Nucleus accumbens (tissue), 56 donors: ENCODE results near the gene IL19.
"Not testable (repeated sequence)": the region's sequence is repeated elsewhere in the genome, so short reads cannot be mapped to it uniquely, and the experiment has no call there.

Source experiments
- DNase-seq, 56 donors: peaks; one replicate each; lab custom pipeline; 2025; lab: John Stamatoyannopoulos, UW

The IL19 gene

GRCh38 chr1:206852662-206853061 lies 82.1 kb downstream of the IL19 start:
- not testable (repeated sequence) for DNase-seq

- not testable (repeated sequence) for DNase-seq
Observed at GRCh38 chr1:206853696-206854095, 83.1 kb downstream of the IL19 start.

GRCh38 chr1:206854401-206855129 lies 84.0 kb downstream of the IL19 start:
- no peak for DNase-seq

GRCh38 chr1:206855859-206856258 lies 85.3 kb downstream of the IL19 start:
- no peak for DNase-seq

- DNase-seq = no peak
Observed at GRCh38 chr1:206856674-206857464, 86.3 kb downstream of the IL19 start.

GRCh38 chr1:206859082-206859521 lies 88.5 kb downstream of the IL19 start:
- peak in 2 of 56 donors; percentile 4 for DNase-seq

GRCh38 chr1:206860165-206860564 lies 89.6 kb downstream of the IL19 start:
- DNase-seq = no peak

- DNase-seq = no peak
Observed at GRCh38 chr1:206863266-206863665, 92.7 kb downstream of the IL19 start.

- DNase-seq = peak in 25 of 56 donors; percentile 1 to 59 (median 15)
Observed at GRCh38 chr1:206864939-206865671, 94.5 kb downstream of the IL19 start, which contains the start of gene IL20. TSS of gene IL20 (plus strand) at chr1:206865623. CDS start at chr1:206865853, 230 bp downstream.

- DNase-seq = no peak
Observed at GRCh38 chr1:206866062-206866461, 95.5 kb downstream of the IL19 start.

GRCh38 chr1:206867239-206867638 lies 96.7 kb downstream of the IL19 start:
- no peak for DNase-seq

GRCh38 chr1:206867716-206868115 lies 97.1 kb downstream of the IL19 start:
- no peak for DNase-seq

- no peak for DNase-seq
Observed at GRCh38 chr1:206868264-206868663, 97.7 kb downstream of the IL19 start.

- DNase-seq = no peak
Observed at GRCh38 chr1:206872139-206872538, 101.6 kb downstream of the IL19 start.

GRCh38 chr1:206873603-206874188 lies 103.1 kb downstream of the IL19 start:
- DNase-seq = no peak

- no peak for DNase-seq
Observed at GRCh38 chr1:206875752-206876377, 105.3 kb downstream of the IL19 start.

GRCh38 chr1:206878456-206878855 lies 107.9 kb downstream of the IL19 start:
- DNase-seq = no peak

- DNase-seq = no peak
Observed at GRCh38 chr1:206880314-206880713, 109.7 kb downstream of the IL19 start.

- no peak for DNase-seq
Observed at GRCh38 chr1:206882555-206882954, 112.0 kb downstream of the IL19 start.

GRCh38 chr1:206883160-206883559 lies 112.6 kb downstream of the IL19 start:
- no peak for DNase-seq
